H1 (cell line): ENCODE measurements around the gene MAB21L3. TPM values are rescaled to one million over a fixed set of nuclear protein-coding genes. Genes with fewer than 3 reads are reported as not detected.

Experiments
- ASH2L ChIP-seq: fragments of 200-600, 300-600 bp; sonication (generic); IDR thresholded peaks from one replicate; pipeline ENCODE4 v1.7.1; 2017; ENCODE audit warnings: low read length
- HDAC2 ChIP-seq, 2 experiments: fragments of 300-600 bp in 1 of 2; sonication (generic) in 1 of 2; IDR thresholded peaks; 2 replicates each; pipeline ENCODE4 v1.6.1; 2011 to 2012; ENCODE audit warnings: low read depth in 2 of 2, low read length in 2 of 2, mild to moderate bottlenecking in 2 of 2, moderate library complexity in 2 of 2, borderline replicate concordance in 1 of 2, inconsistent platforms in 1 of 2
- RXRA ChIP-seq: IDR thresholded peaks from 2 replicates; pipeline ENCODE4 v1.6.1; 2011; ENCODE audit warnings: low read depth, mild to moderate bottlenecking, low read length, moderate library complexity; ENCODE audit not compliant: insufficient read depth
- polyA plus RNA-seq, 7 experiments: library from polyadenylated mRNA; depleted of rRNA in 3 of 7; stranded (reverse) in 5 of 7; unstranded in 2 of 7; fragments of >200 nt in 5 of 7; fragments of 200-250 nt in 2 of 7; gene quantifications; 1 replicate in 5 of 7; 2 replicates in 1 of 7; 4 replicates in 1 of 7; pipeline versions ENCODE4 v1.2.1 to v1.2.3, GENCODE V29; 2011 to 2013; ENCODE audit warnings: missing spikeins in 2 of 7, mixed read lengths in 2 of 7
- total RNA-seq: library from RNA; stranded (reverse); fragmentation: NEBNext Ultra II Directional; extraction: Animal tissue kit (Norgen Biotek cat#: 25700); gene quantifications from 2 replicates; pipeline ENCODE4 v1.2.1, GENCODE V29; 2021
- TF ChIP-seq, protein P1 (sequence below): fragments of 300-600 bp; sonication (generic); IDR thresholded peaks from 2 replicates; pipeline ENCODE4 v1.7.1; 2012; ENCODE audit warnings: low read length, moderate library complexity, mild to moderate bottlenecking, inconsistent platforms; ENCODE audit not compliant: insufficient replicate concordance

The MAB21L3 gene
- total and polyA plus RNA-seq, 2 of the 8 experiments (the other 6 are each of a cell fraction or from before 2014, with no cell fraction given): not detected

DNA sequence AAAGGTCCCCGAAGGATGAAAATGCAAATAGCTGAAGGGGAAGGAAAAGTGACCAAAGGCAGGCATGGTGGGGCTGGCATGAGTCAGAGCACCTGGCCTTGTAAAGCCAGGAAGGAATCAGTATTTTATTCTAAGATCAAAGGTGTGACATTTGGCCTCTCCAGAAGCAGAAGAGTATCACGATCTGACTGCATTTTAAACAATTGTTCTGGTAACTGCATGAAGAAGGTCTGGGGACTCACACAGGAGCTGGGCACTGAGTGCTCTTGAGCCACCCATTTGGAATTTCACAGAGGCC, 23.2 kb downstream of the MAB21L3 start (continued):
- TF ChIP-seq, protein P1, sequence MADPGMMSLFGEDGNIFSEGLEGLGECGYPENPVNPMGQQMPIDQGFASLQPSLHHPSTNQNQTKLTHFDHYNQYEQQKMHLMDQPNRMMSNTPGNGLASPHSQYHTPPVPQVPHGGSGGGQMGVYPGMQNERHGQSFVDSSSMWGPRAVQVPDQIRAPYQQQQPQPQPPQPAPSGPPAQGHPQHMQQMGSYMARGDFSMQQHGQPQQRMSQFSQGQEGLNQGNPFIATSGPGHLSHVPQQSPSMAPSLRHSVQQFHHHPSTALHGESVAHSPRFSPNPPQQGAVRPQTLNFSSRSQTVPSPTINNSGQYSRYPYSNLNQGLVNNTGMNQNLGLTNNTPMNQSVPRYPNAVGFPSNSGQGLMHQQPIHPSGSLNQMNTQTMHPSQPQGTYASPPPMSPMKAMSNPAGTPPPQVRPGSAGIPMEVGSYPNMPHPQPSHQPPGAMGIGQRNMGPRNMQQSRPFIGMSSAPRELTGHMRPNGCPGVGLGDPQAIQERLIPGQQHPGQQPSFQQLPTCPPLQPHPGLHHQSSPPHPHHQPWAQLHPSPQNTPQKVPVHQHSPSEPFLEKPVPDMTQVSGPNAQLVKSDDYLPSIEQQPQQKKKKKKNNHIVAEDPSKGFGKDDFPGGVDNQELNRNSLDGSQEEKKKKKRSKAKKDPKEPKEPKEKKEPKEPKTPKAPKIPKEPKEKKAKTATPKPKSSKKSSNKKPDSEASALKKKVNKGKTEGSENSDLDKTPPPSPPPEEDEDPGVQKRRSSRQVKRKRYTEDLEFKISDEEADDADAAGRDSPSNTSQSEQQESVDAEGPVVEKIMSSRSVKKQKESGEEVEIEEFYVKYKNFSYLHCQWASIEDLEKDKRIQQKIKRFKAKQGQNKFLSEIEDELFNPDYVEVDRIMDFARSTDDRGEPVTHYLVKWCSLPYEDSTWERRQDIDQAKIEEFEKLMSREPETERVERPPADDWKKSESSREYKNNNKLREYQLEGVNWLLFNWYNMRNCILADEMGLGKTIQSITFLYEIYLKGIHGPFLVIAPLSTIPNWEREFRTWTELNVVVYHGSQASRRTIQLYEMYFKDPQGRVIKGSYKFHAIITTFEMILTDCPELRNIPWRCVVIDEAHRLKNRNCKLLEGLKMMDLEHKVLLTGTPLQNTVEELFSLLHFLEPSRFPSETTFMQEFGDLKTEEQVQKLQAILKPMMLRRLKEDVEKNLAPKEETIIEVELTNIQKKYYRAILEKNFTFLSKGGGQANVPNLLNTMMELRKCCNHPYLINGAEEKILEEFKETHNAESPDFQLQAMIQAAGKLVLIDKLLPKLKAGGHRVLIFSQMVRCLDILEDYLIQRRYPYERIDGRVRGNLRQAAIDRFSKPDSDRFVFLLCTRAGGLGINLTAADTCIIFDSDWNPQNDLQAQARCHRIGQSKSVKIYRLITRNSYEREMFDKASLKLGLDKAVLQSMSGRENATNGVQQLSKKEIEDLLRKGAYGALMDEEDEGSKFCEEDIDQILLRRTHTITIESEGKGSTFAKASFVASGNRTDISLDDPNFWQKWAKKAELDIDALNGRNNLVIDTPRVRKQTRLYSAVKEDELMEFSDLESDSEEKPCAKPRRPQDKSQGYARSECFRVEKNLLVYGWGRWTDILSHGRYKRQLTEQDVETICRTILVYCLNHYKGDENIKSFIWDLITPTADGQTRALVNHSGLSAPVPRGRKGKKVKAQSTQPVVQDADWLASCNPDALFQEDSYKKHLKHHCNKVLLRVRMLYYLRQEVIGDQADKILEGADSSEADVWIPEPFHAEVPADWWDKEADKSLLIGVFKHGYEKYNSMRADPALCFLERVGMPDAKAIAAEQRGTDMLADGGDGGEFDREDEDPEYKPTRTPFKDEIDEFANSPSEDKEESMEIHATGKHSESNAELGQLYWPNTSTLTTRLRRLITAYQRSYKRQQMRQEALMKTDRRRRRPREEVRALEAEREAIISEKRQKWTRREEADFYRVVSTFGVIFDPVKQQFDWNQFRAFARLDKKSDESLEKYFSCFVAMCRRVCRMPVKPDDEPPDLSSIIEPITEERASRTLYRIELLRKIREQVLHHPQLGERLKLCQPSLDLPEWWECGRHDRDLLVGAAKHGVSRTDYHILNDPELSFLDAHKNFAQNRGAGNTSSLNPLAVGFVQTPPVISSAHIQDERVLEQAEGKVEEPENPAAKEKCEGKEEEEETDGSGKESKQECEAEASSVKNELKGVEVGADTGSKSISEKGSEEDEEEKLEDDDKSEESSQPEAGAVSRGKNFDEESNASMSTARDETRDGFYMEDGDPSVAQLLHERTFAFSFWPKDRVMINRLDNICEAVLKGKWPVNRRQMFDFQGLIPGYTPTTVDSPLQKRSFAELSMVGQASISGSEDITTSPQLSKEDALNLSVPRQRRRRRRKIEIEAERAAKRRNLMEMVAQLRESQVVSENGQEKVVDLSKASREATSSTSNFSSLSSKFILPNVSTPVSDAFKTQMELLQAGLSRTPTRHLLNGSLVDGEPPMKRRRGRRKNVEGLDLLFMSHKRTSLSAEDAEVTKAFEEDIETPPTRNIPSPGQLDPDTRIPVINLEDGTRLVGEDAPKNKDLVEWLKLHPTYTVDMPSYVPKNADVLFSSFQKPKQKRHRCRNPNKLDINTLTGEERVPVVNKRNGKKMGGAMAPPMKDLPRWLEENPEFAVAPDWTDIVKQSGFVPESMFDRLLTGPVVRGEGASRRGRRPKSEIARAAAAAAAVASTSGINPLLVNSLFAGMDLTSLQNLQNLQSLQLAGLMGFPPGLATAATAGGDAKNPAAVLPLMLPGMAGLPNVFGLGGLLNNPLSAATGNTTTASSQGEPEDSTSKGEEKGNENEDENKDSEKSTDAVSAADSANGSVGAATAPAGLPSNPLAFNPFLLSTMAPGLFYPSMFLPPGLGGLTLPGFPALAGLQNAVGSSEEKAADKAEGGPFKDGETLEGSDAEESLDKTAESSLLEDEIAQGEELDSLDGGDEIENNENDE: no peak
- TF ChIP-seq RXRA: no peak
- no peak for TF ChIP-seq HDAC2 (IDR thresholded peaks at IDR 0.05; ENCODE audit: borderline replicate concordance in 1 of 2, low read depth in 2 of 2, low read length in 2 of 2)
- TF ChIP-seq ASH2L: no peak
